Right lobe of liver (tissue), 6 donors: ENCODE data around the gene UCK1. TPM values are rescaled to one million over a fixed set of nuclear protein-coding genes. Genes with fewer than 3 reads are reported as not detected.

ENCODE experiments used
- ATAC-seq, 4 donors: fragments of 200-7000 bp; cut with Tn5 transposase; one replicate each; pipeline ENCODE4 v1.9.1; 2020; ENCODE audit warnings: mild to moderate bottlenecking in 4 of 4, moderate library complexity in 4 of 4
- DNase-seq, 3 donors: peaks; one replicate each; pipeline ENCODE4 v3.0.0-alpha.2; 2020
- H3K27ac ChIP-seq, 3 donors: fragments of 200-600 bp; one replicate each; pipeline ENCODE4 v1.8.0; 2022
- H3K27me3 ChIP-seq, 2 donors: fragments of 200-600 bp; one replicate each; pipeline ENCODE4 v1.8.0; 2022
- H3K36me3 ChIP-seq, 4 donors: fragments of 200-600 bp; sonication (generic) in 1 of 4; one replicate each; pipeline versions ENCODE4 v1.5.1 to v1.8.0; 2017 to 2022; ENCODE audit warnings: control low read depth in 1 of 4
- H3K4me1 ChIP-seq, 4 donors: fragments of 200-600 bp; sonication (generic) in 1 of 4; one replicate each; pipeline versions ENCODE4 v1.5.1 to v1.8.0; 2017 to 2022; ENCODE audit warnings: control low read depth in 1 of 4
- H3K4me3 ChIP-seq, 3 donors: fragments of 200-600 bp; one replicate each; pipeline ENCODE4 v1.8.0; 2022
- H3K9me3 ChIP-seq, 4 donors: fragments of 200-600 bp; sonication (generic) in 1 of 4; one replicate each; pipeline versions ENCODE4 v1.5.1 to v1.8.0; 2017 to 2022; ENCODE audit warnings: control low read depth in 1 of 4
- CTCF ChIP-seq, 4 donors: fragments of 200-600 bp in 3 of 4; fragments of 450-650 bp in 1 of 4; IDR thresholded peaks; one replicate each; pipeline versions ENCODE4 v1.5.1 to v1.8.0; 2016 to 2022; ENCODE audit warnings: antibody characterized with exemption in 4 of 4, mild to moderate bottlenecking in 2 of 4
- POLR2A ChIP-seq: fragments of 450-650 bp; IDR thresholded peaks from one replicate; pipeline ENCODE4 v1.6.1; 2017; ENCODE audit warnings: antibody characterized with exemption, mild to moderate bottlenecking
- WGBS: methylation state at CpG from one replicate; pipeline ENCODE4 v1.1.6; 2018; ENCODE audit warnings: low coverage, low lambda C conversion rate; ENCODE audit not compliant: insufficient coverage; ENCODE audit errors: missing lambda C conversion rate; 5-methylcytosine and 5-hydroxymethylcytosine counted together
- intact Hi-C, 2 donors: fragments of 100-400 bp; cut with DNase I; formaldehyde crosslinking; loops; one replicate each; pipeline versions ENCODE4 v1.11.2 to v1.14.1; 2022
- total RNA-seq, 6 experiments: library from RNA; depleted of rRNA in 2 of 6; stranded (reverse); fragments of >200 nt in 2 of 6; fragmentation: NEBNext Ultra II Directional in 3 of 6; extraction: Animal tissue kit (Norgen Biotek cat#: 25700) in 3 of 6; gene quantifications; one replicate each; pipeline versions ENCODE4 v1.1.0 to v1.2.4, GENCODE V29; 2016 to 2023
- donor health status: DM: no; HTN: yes; CAD: no.
- donor health status: DM: no; HTN: no; CAD: no.
- donor health status: DM: no; HTN: no; CAD: no.
- donor health status: DM: no; HTN: yes; CAD: no.
- donor health status: DM: no; HTN: yes; CAD: no.

The UCK1 gene
- total RNA-seq, 6 experiments from 2014 or later: 18.4 to 32.1 (median 27.8) TPM

GRCh38 chr9:131521822-131522221 lies 9.2 kb downstream of the UCK1 start:
- no peaks in the 10 kb centered on the region for H3K9me3 ChIP-seq
- 92% methylated on average over 2 of the region's 13 CpGs for WGBS
- no peak for TF ChIP-seq CTCF (IDR thresholded peaks at IDR 0.05)
- TF ChIP-seq POLR2A: no peak
- ATAC-seq (no peak), DNase-seq (peak in 1 of 3 donors; percentile 31)
- H3K27me3 ChIP-seq: no peaks in the 10 kb centered on the region
- H3K4me3 ChIP-seq: no peak overlapping the region
- no peaks in the 10 kb centered on the region for H3K4me1 ChIP-seq
- H3K36me3 ChIP-seq: peaks cover 0 to 73% (median 26%) of the 10 kb centered on the region in 4 donors
- no peak overlapping the region for H3K27ac ChIP-seq
- intact Hi-C loops: no loop called here

GRCh38 chr9:131521203-131521602 lies 9.9 kb downstream of the UCK1 start:
- Histone ChIP-seq H3K9me3 (no peaks in the 10 kb centered on the region), H3K27ac (no peak overlapping the region), H3K4me1 (no peaks in the 10 kb centered on the region), H3K27me3 (no peaks in the 10 kb centered on the region), H3K4me3 (no peak overlapping the region), H3K36me3 (peaks cover 0 to 72% (median 24%) of the 10 kb centered on the region in 4 donors)
- intact Hi-C loops: no loop called here
- 92% methylated on average over 8 of the region's 10 CpGs for WGBS
- ATAC-seq (no peak), DNase-seq (no peak)
- TF ChIP-seq POLR2A (no peak), CTCF (IDR thresholded peaks at IDR 0.05) (no peak)

GRCh38 chr9:131520503-131520902 lies 10.6 kb downstream of the UCK1 start:
- Histone ChIP-seq H3K4me3 (no peak overlapping the region), H3K27me3 (no peaks in the 10 kb centered on the region), H3K4me1 (no peaks in the 10 kb centered on the region), H3K9me3 (no peaks in the 10 kb centered on the region), H3K27ac (no peak overlapping the region), H3K36me3 (peaks cover 0 to 65% (median 21%) of the 10 kb centered on the region in 4 donors)
- no peak for TF ChIP-seq POLR2A
- TF ChIP-seq CTCF (IDR thresholded peaks at IDR 0.05): no peak
- WGBS: 69% methylated on average over 7 of the region's 16 CpGs
- intact Hi-C loops: no loop called here
- no peak for DNase-seq
- ATAC-seq: no peak

- H3K9me3 ChIP-seq: no peaks in the 10 kb centered on the region
- H3K27ac ChIP-seq: no peak overlapping the region
- TF ChIP-seq CTCF (IDR thresholded peaks at IDR 0.05) (no peak), POLR2A (no peak)
- 100% methylated on average over 7 of the region's 20 CpGs for WGBS
- peaks cover 0 to 46% (median 12%) of the 10 kb centered on the region in 4 donors for H3K36me3 ChIP-seq
- H3K4me3 ChIP-seq: no peak overlapping the region
- no peaks in the 10 kb centered on the region for H3K4me1 ChIP-seq
- intact Hi-C loops: no loop called here
- peak in 1 of 3 donors; percentile 44 for DNase-seq
- no peaks in the 10 kb centered on the region for H3K27me3 ChIP-seq
- no peak for ATAC-seq
These were observed 12.5 kb downstream of the UCK1 start for GRCh38 chr9:131518553-131518952.

GRCh38 chr9:131517761-131518190 lies 13.3 kb downstream of the UCK1 start:
- peak in 1 of 3 donors; percentile 33 for DNase-seq
- ATAC-seq: no peak
- H3K9me3 ChIP-seq: no peaks in the 10 kb centered on the region
- no peaks in the 10 kb centered on the region for H3K27me3 ChIP-seq
- H3K36me3 ChIP-seq: peaks cover 0 to 41% (median 10%) of the 10 kb centered on the region in 4 donors
- 96% methylated on average over 4 of the region's 11 CpGs for WGBS
- no peaks in the 10 kb centered on the region for H3K4me1 ChIP-seq
- intact Hi-C loops: no loop called here
- no peak for TF ChIP-seq POLR2A
- TF ChIP-seq CTCF (IDR thresholded peaks at IDR 0.05): no peak
- no peak overlapping the region for H3K27ac ChIP-seq
- H3K4me3 ChIP-seq: no peak overlapping the region
